ENCODE data around the gene NCAM1. TPM values are rescaled to one million over a fixed set of nuclear protein-coding genes. Genes with fewer than 3 reads are reported as not detected.

The NCAM1 gene
- total RNA-seq, 1 experiment from 2014 or later: 0.95 TPM

GRCh38 chr11:112925516-112926310, 35.5 kb upstream of the NCAM1 start:
- no peak for TF ChIP-seq CTCF (IDR thresholded peaks at IDR 0.05; ENCODE audit: insufficient read depth in 1 of 2, low read depth in 1 of 2, low read length in 1 of 2, severe bottlenecking in 1 of 2, unreplicated experiment in 1 of 2)
- no TSS peak for BruUV-seq (replicated peaks)
- Histone ChIP-seq H3K27me3 (replicated peaks; ENCODE audit: control insufficient read depth, insufficient read depth, low read length) (no peaks in the 10 kb centered on the region; the same call in 1 of the 2 replicates), H3K4me3 (ENCODE audit: low read depth, low read length) (no peak overlapping the region), H3K9me3 (no peaks in the 10 kb centered on the region), H3K4me1 (no peaks in the 10 kb centered on the region), H3K36me3 (ENCODE audit: control insufficient read depth, insufficient read depth, low read length) (no peaks in the 10 kb centered on the region)
- ChIA-PET CTCF (interaction anchor here (0.6 kb wide), 1 partner anchor 646 kb away, joined by 4 read pairs; no protein-coding TSS in a partner anchor), POLR2A (no interaction called here)
- Mint-ChIP-seq H3K9me3 (ENCODE audit: unreplicated experiment) (no peaks in the 10 kb centered on the region), H3K4me3 (ENCODE audit: unreplicated experiment) (no peak overlapping the region), H3K36me3 (ENCODE audit: insufficient read depth, unreplicated experiment) (no peaks in the 10 kb centered on the region), H3K4me1 (ENCODE audit: low read depth, unreplicated experiment) (no peaks in the 10 kb centered on the region), H3K27ac (ENCODE audit: unreplicated experiment) (no peak overlapping the region), H3K27me3 (ENCODE audit: insufficient read depth, unreplicated experiment) (peaks cover 37% of the 10 kb centered on the region)
- intact Hi-C loops (cut with micrococcal nuclease; ENCODE audit: unreplicated experiment): loop anchor here (10.0 kb wide), 1 partner anchor 189 kb away; no protein-coding TSS in a partner anchor
- DNase-seq: no peak

GRCh38 chr11:112928136-112928535, 33.1 kb upstream of the NCAM1 start:
- no peak for TF ChIP-seq CTCF (IDR thresholded peaks at IDR 0.05; ENCODE audit: insufficient read depth in 1 of 2, low read depth in 1 of 2, low read length in 1 of 2, severe bottlenecking in 1 of 2, unreplicated experiment in 1 of 2)
- CTCF ChIA-PET: no interaction called here
- H3K27me3 ChIP-seq (replicated peaks; ENCODE audit: control insufficient read depth, insufficient read depth, low read length): no peaks in the 10 kb centered on the region; the same call in 1 of the 2 replicates

GRCh38 chr11:112929432-112929831, 31.8 kb upstream of the NCAM1 start:
- CTCF ChIA-PET: no interaction called here

More at GRCh38 chr11:112928136-112928535, 33.1 kb upstream of the NCAM1 start:
- Mint-ChIP-seq H3K27ac (ENCODE audit: unreplicated experiment) (no peak overlapping the region), H3K4me3 (ENCODE audit: unreplicated experiment) (no peak overlapping the region), H3K4me1 (ENCODE audit: low read depth, unreplicated experiment) (no peaks in the 10 kb centered on the region), H3K27me3 (ENCODE audit: insufficient read depth, unreplicated experiment) (peaks cover 36% of the 10 kb centered on the region), H3K36me3 (ENCODE audit: insufficient read depth, unreplicated experiment) (no peaks in the 10 kb centered on the region), H3K9me3 (ENCODE audit: unreplicated experiment) (no peaks in the 10 kb centered on the region)
- Histone ChIP-seq H3K9me3 (no peaks in the 10 kb centered on the region), H3K4me3 (ENCODE audit: low read depth, low read length) (no peak overlapping the region), H3K4me1 (no peaks in the 10 kb centered on the region), H3K36me3 (ENCODE audit: control insufficient read depth, insufficient read depth, low read length) (no peaks in the 10 kb centered on the region)
- intact Hi-C loops (cut with micrococcal nuclease; ENCODE audit: unreplicated experiment): loop anchor here (10.0 kb wide), 1 partner anchor 187 kb away; no protein-coding TSS in a partner anchor
- no TSS peak for BruUV-seq (replicated peaks)
- no peak for DNase-seq
- POLR2A ChIA-PET: no interaction called here

More at GRCh38 chr11:112929432-112929831, 31.8 kb upstream of the NCAM1 start:
- Mint-ChIP-seq H3K4me3 (ENCODE audit: unreplicated experiment) (no peak overlapping the region), H3K36me3 (ENCODE audit: insufficient read depth, unreplicated experiment) (no peaks in the 10 kb centered on the region), H3K4me1 (ENCODE audit: low read depth, unreplicated experiment) (no peaks in the 10 kb centered on the region), H3K27ac (ENCODE audit: unreplicated experiment) (no peak overlapping the region), H3K27me3 (ENCODE audit: insufficient read depth, unreplicated experiment) (peaks cover 29% of the 10 kb centered on the region), H3K9me3 (ENCODE audit: unreplicated experiment) (no peaks in the 10 kb centered on the region)
- POLR2A ChIA-PET: no interaction called here
- no TSS peak for BruUV-seq (replicated peaks)
- Histone ChIP-seq H3K27me3 (replicated peaks; ENCODE audit: control insufficient read depth, insufficient read depth, low read length) (no peaks in the 10 kb centered on the region; the same call in 1 of the 2 replicates), H3K4me3 (ENCODE audit: low read depth, low read length) (no peak overlapping the region), H3K9me3 (no peaks in the 10 kb centered on the region), H3K36me3 (ENCODE audit: control insufficient read depth, insufficient read depth, low read length) (no peaks in the 10 kb centered on the region), H3K4me1 (no peaks in the 10 kb centered on the region)
- intact Hi-C loops (cut with micrococcal nuclease; ENCODE audit: unreplicated experiment): loop anchor here (10.0 kb wide), 1 partner anchor 185 kb away; no protein-coding TSS in a partner anchor
- no peak for DNase-seq
- no peak for TF ChIP-seq CTCF (IDR thresholded peaks at IDR 0.05; ENCODE audit: insufficient read depth in 1 of 2, low read depth in 1 of 2, low read length in 1 of 2, severe bottlenecking in 1 of 2, unreplicated experiment in 1 of 2)
